Stimulated activated CD8-positive, alpha-beta memory T cell treated with anti-CD3 and anti-CD28 coated beads, Interleukin-4, amount 100 ng/mL, for 1 hour (primary cell): ENCODE results near the gene ATP8A2.
A peak's percentile ranks its signal among the peaks of the same experiment; 100 is the strongest.

Experiments used
- DNase-seq, 2 donors: peaks; one replicate each; pipeline ENCODE4 v3.0.0-alpha.2; 2020; ENCODE audit warnings: low read depth in 2 of 2, low spot score in 1 of 2

The ATP8A2 gene

DNA sequence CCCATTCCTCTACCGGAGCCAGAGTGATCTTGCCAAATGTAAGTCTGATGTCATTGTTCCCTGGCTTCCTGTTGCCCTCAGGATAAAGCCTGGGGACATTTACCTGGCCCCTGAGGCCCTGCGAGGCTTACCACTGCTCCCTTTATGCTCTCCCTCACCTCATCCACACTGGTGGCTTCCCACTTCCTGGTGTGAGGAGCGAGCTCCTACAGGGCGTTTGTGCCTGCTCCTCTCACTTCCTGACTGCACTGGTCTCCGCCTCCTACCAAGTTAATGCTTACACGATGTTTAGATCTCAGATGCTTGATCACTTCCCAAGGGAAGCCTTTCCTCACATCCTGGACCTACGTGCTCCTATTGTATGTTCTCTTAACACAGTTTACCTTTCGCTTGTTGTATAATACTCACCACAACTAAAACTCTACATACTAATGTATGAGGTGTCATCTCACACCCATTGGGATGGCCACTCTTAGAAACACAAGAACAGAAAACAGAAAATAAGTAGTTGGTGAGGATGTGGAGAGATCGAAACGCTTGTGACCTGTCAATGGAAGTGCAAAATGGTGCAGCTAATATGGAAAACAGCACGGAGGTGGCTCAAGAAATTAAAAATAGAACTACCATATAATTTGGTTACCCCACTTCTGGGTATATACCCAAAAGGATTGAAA, 502.4 kb downstream of the ATP8A2 start:
- DNase-seq, result no peak

DNA sequence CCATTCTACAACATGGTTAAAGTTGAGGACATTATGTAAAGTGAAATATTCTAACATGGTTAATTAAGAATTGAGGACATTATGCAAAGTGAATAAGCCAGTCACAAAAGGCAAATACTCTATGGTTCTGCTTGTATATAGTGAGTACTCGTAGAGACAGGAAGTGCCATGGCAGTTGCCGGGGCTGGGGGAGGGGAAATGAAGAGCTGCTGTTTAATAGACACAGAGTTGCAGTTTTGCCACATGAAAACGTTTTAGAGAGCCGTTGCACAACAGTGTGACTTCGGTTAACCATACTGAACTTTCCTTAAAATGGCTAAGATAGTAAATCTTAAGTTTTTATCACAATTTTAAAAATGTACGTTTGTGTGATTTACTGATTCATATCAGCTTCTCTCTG, 503.1 kb downstream of the ATP8A2 start:
- peak; percentile 25 to 33 for DNase-seq

DNA sequence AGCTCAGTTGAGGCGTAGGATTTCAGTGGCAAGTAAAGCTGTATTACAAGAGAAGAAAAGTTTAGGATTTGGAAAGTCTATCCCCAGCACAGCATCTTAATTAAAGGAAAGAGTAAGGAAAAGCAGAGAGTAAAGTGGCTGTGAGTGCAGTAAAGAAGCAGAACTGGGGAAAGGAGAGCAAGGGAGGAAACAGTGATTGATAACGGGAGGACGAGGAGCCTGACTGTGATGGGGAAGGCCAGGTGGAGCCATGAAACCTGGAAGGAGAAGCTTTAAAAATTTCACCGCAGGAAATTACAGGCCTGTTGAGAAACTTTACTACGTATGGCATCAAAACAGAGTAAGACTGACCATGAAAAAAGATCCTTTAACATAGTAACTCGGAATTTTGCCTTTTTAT, 504.5 kb downstream of the ATP8A2 start:
- no peak for DNase-seq

DNA sequence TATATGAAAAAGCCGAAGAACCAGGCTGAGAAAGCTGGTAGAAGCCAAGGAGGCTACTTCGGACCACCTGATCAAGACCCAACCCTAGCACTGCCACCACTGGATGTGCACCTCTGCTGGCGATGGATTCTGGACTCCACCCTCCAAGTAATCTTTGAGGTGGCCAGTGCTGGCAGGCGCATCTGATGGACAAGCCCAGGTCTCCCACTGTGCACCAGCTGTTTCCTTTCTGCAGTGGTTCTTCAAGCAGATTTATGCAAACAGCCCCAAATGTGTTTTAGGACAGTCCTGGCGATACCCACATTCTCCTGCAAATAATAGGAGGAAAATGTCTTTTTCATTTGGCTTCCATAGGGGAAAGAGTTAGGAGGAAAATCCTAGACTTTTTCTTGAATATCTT, 507.7 kb downstream of the ATP8A2 start:
- DNase-seq, result no peak

DNA sequence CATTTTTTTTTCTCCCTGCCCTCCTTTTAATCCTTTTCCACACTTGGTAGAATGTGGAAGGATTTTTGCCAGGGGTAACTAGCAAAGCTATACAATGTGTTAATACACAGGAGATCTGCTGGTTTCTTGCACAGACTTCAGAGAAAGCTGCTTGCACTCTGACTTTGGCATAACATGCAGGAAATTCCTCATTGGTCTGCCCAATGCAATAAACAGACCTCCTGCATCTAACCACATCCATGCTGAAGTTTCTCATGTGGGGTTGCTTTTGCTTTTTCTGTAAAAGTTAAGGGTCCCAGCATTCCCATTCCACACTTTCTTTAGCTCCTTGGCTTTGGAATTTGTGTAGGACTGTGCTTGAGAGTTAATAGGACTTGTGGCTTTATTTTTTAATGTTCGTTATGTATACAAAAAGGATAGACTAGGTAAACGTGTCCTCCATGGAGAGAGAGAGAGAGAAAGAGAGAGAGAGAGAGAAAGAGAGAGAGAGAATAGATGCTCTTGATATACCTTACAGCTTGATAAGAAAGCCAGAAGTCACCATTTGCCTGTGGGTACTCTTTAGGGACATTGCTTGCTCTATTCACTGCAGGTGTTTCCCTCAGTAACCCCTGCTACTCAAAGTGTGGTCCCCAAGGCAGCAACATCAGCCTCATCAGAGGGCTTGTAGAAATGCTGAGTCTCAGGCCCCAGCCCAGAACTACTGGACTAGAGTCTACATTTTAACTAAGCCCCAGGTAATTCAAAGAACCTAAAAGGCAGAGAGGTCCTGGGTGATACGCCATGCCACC, 509.6 kb downstream of the ATP8A2 start:
- DNase-seq, result no peak

DNA sequence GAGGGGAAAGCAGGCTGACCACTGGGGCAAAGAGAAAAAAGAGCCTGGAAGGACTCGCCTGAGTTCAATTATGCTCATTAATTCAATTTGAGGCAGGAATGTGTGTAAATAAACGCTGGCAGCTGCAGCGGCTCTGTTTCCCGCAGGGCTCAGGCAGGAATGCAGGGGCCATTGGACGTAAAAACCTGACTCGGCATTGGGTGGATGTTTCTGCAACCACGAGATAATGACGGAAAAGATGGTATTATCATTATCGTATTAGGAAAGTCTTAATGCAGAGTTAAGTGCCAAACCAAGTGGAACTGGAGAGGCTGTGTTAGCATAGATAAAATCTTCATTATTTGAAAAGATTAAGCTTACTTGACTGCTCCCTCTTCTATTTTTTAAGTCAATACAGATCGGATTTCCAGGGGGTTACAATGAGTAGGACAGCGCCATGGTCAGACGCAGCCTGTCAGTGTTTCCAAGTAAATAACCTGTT, 510.2 kb downstream of the ATP8A2 start:
- no peak for DNase-seq

DNA sequence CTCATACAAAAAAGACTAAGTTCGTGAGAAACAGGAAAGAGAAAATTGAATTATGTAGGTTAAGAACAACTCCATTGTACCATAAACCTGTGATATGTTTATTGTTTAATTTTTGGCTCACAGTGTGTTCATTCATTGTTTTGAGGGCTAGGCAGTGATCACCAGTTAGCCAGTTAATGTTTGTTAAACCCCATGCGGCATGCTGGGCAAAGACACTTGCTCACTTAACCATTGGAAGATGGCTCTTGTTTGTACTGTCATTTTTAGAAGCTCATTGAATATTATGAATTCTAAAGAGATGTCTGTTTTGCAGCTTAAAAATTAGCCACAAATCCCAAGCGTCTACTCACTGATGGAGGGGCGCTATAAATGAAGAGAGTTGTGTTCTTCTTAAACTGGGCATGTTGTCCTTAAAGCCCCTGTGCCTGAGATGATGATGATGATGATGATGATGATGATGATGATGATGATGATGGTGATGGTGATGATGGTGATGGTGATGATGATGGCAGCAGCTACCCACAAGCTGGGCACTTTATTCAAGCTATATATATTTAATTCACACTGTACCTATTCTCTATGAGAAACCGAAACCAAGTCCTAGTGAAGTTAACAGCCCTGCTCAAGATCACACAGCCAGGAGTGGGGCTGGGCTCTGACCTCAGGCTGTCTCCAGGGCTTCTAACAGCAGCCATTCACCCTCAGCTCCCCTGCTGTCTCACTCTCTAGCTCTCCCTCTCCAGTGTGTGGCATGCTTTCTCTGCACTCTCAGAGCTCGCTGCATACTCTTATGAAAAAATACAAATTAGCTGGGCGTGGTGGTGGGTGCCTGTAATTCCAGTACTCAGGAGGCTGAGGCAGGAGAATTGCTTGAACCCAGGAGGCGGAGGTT, 510.9 kb downstream of the ATP8A2 start:
- DNase-seq, result no peak

DNA sequence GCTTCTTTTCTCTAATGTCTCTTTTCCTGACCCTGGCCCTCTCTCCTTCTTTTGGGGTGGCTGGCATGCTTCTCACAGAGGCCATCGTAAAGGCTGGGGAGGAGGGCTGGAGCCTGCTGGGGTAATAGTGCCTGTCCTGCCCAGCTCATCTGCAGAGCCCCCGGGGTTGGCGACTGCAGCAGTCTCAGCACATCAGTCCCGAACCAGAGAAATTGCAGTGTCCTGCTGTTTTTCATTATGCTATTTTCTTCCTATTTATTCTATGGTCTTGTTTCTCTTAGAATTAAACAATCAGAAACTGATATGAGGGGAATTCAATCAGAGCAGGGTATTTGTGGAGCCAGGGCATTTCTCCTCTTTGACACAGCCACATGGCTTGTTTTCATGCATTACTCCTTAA, 513.6 kb downstream of the ATP8A2 start:
- no peak for DNase-seq

DNA sequence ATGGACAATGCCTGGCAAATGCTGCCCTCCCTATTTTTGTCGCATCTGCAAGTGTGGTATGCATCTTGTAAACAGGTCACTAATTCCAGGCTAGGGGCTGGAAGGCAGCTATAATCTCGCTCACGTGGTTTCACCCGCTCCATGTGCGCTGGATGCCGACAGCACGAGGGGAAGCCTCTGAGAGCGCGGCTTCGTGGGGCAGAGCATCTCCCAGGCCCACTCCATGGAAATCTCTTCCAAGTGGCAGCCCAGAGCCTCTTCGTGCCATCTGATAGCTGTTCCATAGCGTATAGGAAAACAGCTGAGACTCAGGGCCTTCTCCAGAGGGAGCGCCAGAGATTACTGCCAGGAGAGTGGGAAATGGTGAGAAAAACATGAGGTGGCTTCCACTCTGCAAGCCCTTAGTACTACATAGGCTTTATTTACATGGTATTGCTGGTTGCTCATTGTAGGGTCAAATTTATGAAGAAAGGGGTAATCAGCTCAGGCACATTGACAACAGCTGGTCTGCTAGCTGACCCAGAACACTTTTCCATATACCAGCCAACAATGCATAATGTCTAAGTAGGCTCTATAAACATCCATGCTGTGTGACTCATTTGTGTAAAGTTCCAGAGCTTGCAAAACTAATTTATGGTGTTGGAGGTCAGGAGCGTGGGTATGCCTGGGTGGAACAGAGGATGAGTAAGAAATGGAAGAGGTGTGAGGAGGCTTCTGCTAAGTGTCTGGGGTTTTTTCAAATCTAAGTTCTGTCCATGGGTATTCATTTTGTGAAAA, 514.9 kb downstream of the ATP8A2 start:
- DNase-seq, result no peak

DNA sequence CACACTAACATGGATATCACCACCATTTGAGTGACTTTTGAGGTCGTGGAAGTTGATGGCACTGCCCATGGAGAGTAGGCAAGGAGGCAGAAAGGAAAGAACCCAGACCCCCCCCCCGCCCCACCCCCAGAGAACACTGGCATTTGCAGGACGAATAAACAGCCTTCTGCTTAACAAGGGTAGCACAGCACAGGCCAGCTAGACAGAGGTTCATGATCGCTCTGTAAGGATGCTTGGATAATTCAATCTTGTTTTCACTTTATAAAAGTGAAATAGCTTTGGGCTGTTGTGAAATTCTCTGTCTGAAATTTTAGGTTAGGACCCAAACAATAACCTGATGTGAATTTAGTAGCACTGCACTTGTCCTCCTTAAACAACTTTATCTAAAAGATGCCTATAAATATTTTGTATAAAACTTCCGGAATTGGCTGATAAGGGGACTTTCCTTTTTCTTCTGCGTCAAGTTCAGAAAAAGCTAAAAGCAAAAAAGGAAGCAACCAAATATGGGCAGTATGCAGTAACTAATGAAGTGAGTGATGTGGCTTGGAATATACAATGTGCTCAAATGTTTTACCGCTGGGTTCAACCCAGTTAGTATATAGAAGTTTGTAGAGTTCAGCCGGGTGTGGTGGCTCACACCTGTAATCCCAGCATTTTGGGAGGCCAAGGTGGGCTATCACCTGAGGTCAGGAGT, 516.3 kb downstream of the ATP8A2 start:
- no peak for DNase-seq

DNA sequence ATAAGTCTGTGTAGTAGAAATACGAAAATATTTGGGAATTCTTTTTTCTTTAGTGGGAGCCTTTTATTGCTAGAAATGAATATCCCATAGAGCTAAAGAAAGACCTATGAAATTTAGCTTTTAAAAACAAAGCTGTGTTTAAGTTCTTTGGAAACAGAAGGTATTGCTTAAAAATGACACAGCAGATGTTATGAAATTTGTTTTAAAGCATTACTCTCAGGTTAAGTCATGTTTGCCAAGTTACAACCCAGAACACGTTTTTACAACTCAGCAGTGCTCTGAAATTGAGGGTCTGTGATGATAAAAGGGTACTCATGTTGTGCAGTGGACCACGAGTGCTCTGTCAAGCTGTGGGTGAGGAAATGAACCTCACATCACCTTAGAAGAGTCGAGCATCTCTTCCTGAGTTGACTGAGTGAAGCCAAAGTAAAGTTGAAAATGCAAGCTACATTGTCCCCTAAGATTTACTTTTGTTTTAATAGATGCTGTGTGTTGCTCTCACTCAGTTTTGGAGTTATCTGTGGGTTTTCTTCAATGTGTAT, 519.0 kb downstream of the ATP8A2 start:
- DNase-seq, result no peak

DNA sequence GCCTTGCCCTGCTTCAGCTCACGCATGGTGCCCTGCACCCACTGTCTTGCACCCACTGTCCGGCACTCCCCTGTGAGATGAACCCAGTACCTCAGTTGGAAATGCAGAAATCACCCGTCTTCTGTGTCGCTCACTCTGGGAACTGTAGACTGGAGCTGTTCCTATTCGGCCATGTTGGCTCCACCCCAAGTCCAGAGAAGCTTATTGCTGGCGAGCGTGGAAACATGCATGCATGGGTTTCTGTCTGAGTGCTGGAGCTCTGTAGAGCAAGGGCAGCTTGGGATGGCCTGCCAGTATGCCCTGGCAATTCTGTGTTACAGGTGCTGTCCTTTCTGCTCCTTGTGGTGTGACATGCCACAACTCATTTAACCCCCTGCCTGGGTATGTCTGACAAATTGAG, 527.2 kb downstream of the ATP8A2 start:
- no peak for DNase-seq

DNA sequence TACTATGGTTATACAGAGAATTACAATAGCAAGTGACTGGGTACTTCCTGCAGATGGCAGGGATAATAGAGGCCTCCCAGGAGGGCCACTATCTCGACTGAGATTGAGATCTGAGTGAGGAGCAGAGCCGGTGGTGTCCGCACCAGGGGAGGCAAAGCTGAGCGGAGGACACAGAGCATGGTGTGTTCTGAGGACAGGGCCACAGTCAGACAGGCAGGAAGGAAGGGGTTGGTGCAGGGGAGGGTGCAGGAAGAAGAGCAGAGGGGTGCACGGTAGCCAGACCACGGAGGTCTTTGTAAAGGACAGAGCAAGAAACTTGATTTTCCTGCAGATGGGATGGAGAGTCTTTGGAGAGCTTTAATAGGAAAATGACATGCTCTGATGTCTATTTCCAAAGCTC, 527.7 kb downstream of the ATP8A2 start:
- no peak for DNase-seq

DNA sequence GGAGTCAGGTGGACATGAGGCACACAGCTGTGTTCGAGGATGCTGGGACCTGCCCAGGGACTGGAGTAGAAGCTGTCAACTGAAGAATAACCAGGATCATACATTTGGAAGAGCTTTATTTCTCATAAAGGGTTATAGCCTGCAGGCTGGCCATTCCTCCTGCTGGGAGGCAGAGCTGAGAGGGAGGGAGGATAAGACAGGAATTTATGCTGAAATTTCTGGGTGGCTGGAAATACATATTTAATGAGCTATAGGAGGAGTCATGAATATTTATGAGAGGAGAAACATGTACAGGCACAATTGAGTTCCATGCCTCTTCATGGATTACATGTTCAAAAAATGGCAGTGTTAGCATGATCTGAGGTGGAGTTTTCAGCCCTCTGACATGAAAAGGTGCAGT, 528.2 kb downstream of the ATP8A2 start:
- DNase-seq, result no peak

DNA sequence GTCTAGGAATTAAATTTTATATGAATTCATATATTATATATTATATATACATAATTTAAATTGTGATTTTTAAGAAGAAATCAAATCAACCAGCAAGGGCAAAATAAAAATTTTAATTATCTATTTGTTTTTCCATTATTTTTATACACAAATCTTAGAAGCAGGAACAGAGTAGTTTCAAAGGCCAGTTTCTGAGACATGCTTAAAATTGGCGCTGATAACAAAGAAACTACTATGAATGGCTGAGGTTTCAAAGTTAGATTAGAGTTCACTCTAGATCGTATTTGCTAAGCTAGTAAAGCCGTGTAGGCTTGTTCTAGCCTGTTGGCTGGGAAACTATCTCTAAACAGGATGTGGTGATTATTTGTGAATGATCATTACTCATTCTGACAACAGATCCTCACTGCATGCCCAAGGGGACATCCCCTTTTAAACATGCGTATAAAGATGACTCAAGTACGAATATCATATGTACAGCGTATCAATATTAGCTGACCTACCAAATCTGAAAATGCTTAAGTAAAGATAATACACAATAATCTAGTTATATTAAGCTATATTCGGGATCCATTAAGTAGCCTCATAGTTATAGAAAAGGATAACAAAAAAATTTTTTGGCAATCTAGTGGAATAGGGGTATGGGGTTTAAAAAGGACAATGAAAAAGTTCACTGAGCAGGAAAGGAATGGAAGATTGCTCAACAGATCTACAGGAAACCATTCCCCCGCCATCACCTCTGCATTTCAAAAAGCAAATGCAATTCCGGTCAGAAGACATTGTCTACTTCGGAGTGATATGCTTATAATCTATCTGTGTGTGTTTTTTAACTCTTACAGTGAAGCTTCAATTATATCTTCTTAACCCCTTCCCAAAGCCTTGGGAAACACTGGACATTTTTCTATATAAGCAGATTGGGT, 529.9 kb downstream of the ATP8A2 start:
- peak in 1 of 2 donors; percentile 4 for DNase-seq

DNA sequence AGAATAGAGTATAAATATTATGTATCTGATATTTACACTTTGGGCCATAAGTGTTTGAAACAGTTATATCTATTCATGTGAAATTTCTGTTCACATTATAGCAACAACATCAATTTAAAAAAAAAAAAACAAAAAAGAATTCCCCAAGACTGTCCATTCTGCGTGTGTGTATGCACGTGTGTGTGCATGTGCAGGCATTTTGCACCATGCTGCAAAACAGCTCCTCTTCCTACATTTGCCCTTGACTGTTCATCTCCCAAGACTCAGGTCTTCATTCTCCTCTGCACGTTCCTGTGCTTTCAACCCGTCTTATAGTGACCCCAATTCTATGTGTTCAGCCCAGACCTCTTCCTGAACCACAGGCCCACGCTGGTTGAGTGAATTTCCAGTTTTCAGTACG, 530.7 kb downstream of the ATP8A2 start:
- DNase-seq, result no peak

DNA sequence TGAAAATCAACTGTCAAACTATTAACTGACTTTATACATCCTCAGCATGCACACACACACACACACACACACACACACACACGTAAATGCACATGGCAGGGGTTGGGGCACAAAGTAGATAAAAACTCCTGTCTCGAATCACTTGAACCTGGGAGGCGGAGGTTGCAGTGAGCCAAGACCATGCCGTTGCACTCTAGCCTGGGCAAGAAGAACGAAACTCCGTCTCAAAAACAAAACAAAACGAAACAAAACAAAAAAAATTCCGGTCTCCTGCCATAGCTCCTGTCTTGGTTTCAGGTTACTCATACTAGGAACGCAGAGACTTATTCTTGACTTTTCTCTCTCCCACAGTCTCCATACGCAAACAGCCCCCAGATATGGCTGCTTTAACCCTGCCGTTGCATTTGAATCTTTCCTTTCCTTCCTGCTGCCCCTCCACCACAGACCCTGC, 531.1 kb downstream of the ATP8A2 start:
- no peak for DNase-seq

DNA sequence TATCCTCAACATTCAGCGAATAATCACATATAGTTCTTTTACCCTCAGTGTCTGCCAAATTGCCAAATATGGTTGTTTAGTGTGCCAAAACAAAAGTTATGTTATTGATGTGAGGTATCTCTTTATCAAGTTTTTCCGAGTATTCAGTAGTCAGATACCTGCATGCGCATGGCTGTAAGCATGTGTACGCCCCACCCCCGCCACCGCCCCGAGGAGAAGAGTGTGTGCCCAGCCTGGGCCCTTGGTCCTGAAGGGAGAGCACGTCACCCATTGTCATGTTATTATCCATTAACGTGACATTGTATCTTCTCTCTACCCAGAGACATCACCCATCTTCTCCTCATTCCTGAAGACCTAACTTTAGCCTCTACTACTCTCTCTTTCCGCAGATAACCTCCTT, 533.1 kb downstream of the ATP8A2 start:
- DNase-seq, result no peak

DNA sequence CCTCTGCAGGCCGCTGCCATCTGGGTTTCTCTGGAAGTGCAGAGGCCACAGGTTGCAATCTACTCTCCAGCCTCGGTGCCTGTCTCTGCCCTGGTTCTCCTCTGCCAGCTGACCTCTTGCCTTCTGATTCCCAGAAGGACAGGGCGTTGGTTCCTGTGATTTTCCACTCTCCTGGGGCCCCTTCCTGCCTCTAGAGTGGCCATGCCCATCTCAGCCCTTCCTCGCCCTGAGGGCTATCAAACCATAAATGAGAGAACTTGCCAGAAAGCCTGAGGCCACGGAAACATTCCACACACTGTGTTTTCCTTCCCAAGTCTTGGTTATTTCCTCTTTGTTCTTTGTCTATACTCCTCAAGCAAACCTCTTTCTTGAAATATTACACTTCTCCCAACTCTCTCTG, 533.8 kb downstream of the ATP8A2 start:
- DNase-seq, result no peak
